ENCODE measurements around the gene CES2.
"Not testable (repeated sequence)": the region's sequence is repeated elsewhere in the genome, so short reads cannot be mapped to it uniquely, and the experiment has no call there.

CES2 gene

GRCh38 chr16:66935314-66936011 lies at the start of gene CES2:
CES2 (plus strand) TSS chr16:66935516; CDS start chr16:66935636, 120 bp downstream.
- DNase-seq (ENCODE audit: low read depth): no peak

- no peak for DNase-seq (ENCODE audit: low read depth)
Measured at GRCh38 chr16:66886321-66886720, 49.0 kb upstream of the CES2 start.

- DNase-seq (ENCODE audit: low read depth): no peak
Measured at GRCh38 chr16:66886914-66887313, 48.4 kb upstream of the CES2 start.

GRCh38 chr16:66888647-66889615 lies 46.4 kb upstream of the CES2 start:
- DNase-seq (ENCODE audit: low read depth): no peak

GRCh38 chr16:66889622-66890021 lies 45.7 kb upstream of the CES2 start:
- no peak for DNase-seq (ENCODE audit: low read depth)

- DNase-seq (ENCODE audit: low read depth): no peak
Measured at GRCh38 chr16:66890799-66891198, 44.5 kb upstream of the CES2 start.

- DNase-seq (ENCODE audit: low read depth): no peak
Measured at GRCh38 chr16:66891360-66891759, 44.0 kb upstream of the CES2 start.

GRCh38 chr16:66891797-66892196 lies 43.5 kb upstream of the CES2 start:
- DNase-seq (ENCODE audit: low read depth): no peak

GRCh38 chr16:66894055-66894454 lies 41.3 kb upstream of the CES2 start:
- no peak for DNase-seq (ENCODE audit: low read depth)

- no peak for DNase-seq (ENCODE audit: low read depth)
Measured at GRCh38 chr16:66894948-66895688, 40.2 kb upstream of the CES2 start.

GRCh38 chr16:66895689-66895979 lies 39.7 kb upstream of the CES2 start:
- DNase-seq (ENCODE audit: low read depth): no peak

- DNase-seq (ENCODE audit: low read depth): no peak
Measured at GRCh38 chr16:66895999-66896398, 39.3 kb upstream of the CES2 start.

GRCh38 chr16:66896682-66897081 lies 38.6 kb upstream of the CES2 start:
- not testable (repeated sequence) for DNase-seq (ENCODE audit: low read depth)

GRCh38 chr16:66898207-66898606 lies 37.1 kb upstream of the CES2 start:
- peak; percentile 41 for DNase-seq (ENCODE audit: low read depth)

GRCh38 chr16:66898933-66899309 lies 36.4 kb upstream of the CES2 start:
- DNase-seq (ENCODE audit: low read depth): no peak

- DNase-seq (ENCODE audit: low read depth): peak; percentile 31
Measured at GRCh38 chr16:66899310-66899944, 35.9 kb upstream of the CES2 start.

GRCh38 chr16:66899945-66900710 lies 35.2 kb upstream of the CES2 start:
- peak; percentile 21 for DNase-seq (ENCODE audit: low read depth)

- no peak for DNase-seq (ENCODE audit: low read depth)
Measured at GRCh38 chr16:66900721-66901441, 34.4 kb upstream of the CES2 start.

GRCh38 chr16:66901626-66902025 lies 33.7 kb upstream of the CES2 start:
- DNase-seq (ENCODE audit: low read depth): no peak

GRCh38 chr16:66902648-66903543 lies 32.4 kb upstream of the CES2 start:
- DNase-seq (ENCODE audit: low read depth): no peak

All from GM04503 (cell line).